Epithelial cell of proximal tubule (primary cell): ENCODE data around the gene SLC16A3. TPM values are rescaled to one million over a fixed set of nuclear protein-coding genes. Genes with fewer than 3 reads are reported as not detected.

Source experiments
- DNase-seq: peaks from one replicate; pipeline ENCODE4 v3.0.0-alpha.2; 2011; ENCODE audit warnings: low read depth
- H3K4me3 ChIP-seq: 2 replicates; pipeline ENCODE4 v1.5.1; 2011; ENCODE audit warnings: low read depth, mild to moderate bottlenecking, low read length
- CTCF ChIP-seq: conservative IDR thresholded peaks from 2 replicates; pipeline ENCODE4 v1.5.1; 2012; ENCODE audit warnings: low read depth, mild to moderate bottlenecking, low read length
- total RNA-seq: library from RNA; depleted of rRNA; stranded (reverse); fragments of >200 nt; gene quantifications from 2 replicates; pipeline ENCODE4 v1.2.3, GENCODE V29; 2015

Gene SLC16A3
- total RNA-seq, 1 donor from 2014 or later, result 190 TPM

DNA sequence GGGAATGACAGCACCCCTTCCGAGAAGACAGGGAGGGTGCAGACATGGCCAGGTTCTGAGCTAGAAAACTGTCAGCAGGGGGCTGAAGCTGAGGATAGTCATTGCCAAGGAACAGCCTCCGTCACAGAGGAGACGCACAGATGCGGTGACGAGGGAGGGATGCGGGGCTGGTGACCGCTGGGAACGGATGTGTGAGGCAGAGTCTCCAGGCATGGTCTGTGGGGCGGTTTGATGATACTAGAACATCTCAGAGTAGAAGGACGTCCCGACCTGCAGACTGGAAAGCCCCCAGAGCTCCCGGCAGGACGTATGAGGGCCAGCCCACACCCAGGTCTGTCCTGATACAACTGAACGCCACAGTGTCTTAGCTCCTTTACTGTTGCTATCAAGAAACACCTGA is 46.5 kb downstream of the SLC16A3 start:
- H3K4me3 ChIP-seq, result no peak overlapping the region
- no peak for DNase-seq
- TF ChIP-seq CTCF, result no peak

- no peak for TF ChIP-seq CTCF
- no peak for DNase-seq
- no peak overlapping the region for H3K4me3 ChIP-seq
Measured at GRCh38 chr17:82276938-82277337, 48.1 kb downstream of the SLC16A3 start.

DNA sequence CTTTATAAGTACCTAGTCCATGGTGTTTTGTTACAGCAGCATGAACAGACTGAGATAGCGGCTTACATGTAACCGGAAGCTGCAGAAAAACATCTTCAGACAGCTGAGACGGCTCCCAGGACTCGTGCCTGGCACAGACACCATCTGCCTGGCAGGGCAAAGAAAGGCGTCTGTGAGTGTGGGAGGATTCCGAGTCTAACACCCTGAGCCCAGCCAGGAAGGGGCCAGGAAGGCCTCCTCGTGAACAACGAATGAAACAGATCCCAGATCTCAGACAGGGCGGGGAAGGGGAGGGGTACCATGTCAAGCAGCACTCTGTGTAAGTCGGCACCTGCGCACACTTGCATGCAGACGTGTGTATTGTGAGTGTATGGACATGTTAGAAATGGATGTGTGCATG is 49.0 kb downstream of the SLC16A3 start:
- TF ChIP-seq CTCF, result no peak
- H3K4me3 ChIP-seq, result no peak overlapping the region
- no peak for DNase-seq

GRCh38 chr17:82278308-82278707 is 49.5 kb downstream of the SLC16A3 start:
- no peak for TF ChIP-seq CTCF
- H3K4me3 ChIP-seq, result no peak overlapping the region
- no peak for DNase-seq

DNA sequence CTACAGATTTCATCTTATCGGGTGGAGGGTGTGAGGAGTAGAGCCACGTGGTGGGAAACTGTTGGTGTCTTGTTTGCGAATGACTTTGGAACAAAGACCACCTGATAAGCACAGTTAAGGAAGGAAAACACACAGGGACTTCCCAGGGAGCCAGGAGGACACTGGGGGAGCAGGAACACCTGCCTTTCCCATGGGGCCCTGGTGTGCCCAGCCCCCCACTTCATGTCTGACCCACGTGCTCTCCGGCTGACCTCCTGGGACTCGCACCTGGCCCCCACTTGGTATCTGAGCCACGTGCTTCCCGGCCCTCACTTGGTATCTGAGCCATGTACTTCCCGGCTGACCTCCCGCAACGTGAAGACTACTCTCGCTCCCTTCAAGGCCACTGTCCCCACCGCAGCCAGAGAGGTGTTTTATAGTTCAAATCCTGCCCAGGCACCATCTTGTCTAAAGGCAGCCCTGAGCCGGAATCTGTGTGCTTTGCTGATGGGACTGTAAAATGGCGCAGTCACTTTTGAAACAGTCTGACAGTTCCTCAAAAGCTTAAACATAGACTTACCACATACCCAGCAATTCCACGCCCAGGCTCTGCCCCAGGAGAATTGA is 50.0 kb downstream of the SLC16A3 start:
- no peak for DNase-seq
- no peak for TF ChIP-seq CTCF

GRCh38 chr17:82280537-82280936 is 51.7 kb downstream of the SLC16A3 start:
- TF ChIP-seq CTCF, result no peak
- no peak for DNase-seq

More for the DNA sequence above, 50.0 kb downstream of the SLC16A3 start:
- no peak overlapping the region for H3K4me3 ChIP-seq

GRCh38 chr17:82281076-82281475 is 52.2 kb downstream of the SLC16A3 start:
- TF ChIP-seq CTCF, result no peak
- H3K4me3 ChIP-seq, result no peak overlapping the region
- DNase-seq, result no peak

More at GRCh38 chr17:82280537-82280936, 51.7 kb downstream of the SLC16A3 start:
- no peak overlapping the region for H3K4me3 ChIP-seq
